ENCODE data around the gene CHMP4A. TPM values are rescaled to one million over a fixed set of nuclear protein-coding genes. Genes with fewer than 3 reads are reported as not detected.
A peak's percentile ranks its signal among the peaks of the same experiment; 100 is the strongest.

CHMP4A gene
- polyA plus RNA-seq, 1 experiment = 36.3 TPM

GRCh38 chr14:24198814-24199524, 14.3 kb downstream of the CHMP4A start:
- ChIA-PET POLR2A (no interaction called here), CTCF (no interaction called here)
- Histone ChIP-seq H3K36me3 (ENCODE audit: control insufficient read depth, insufficient read depth, low read length) (peaks cover 2% of the 10 kb centered on the region), H3K27me3 (ENCODE audit: control insufficient read depth, insufficient read depth, low read length) (no peaks in the 10 kb centered on the region), H3K4me3 (ENCODE audit: low read depth, low read length) (no peak overlapping the region)
- no peak for DNase-seq (ENCODE audit: low read depth)
- TF ChIP-seq, protein P1, sequence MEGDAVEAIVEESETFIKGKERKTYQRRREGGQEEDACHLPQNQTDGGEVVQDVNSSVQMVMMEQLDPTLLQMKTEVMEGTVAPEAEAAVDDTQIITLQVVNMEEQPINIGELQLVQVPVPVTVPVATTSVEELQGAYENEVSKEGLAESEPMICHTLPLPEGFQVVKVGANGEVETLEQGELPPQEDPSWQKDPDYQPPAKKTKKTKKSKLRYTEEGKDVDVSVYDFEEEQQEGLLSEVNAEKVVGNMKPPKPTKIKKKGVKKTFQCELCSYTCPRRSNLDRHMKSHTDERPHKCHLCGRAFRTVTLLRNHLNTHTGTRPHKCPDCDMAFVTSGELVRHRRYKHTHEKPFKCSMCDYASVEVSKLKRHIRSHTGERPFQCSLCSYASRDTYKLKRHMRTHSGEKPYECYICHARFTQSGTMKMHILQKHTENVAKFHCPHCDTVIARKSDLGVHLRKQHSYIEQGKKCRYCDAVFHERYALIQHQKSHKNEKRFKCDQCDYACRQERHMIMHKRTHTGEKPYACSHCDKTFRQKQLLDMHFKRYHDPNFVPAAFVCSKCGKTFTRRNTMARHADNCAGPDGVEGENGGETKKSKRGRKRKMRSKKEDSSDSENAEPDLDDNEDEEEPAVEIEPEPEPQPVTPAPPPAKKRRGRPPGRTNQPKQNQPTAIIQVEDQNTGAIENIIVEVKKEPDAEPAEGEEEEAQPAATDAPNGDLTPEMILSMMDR (IDR thresholded peaks at IDR 0.05; ENCODE audit: insufficient read depth, low read depth, low read length) = no peak

DNA sequence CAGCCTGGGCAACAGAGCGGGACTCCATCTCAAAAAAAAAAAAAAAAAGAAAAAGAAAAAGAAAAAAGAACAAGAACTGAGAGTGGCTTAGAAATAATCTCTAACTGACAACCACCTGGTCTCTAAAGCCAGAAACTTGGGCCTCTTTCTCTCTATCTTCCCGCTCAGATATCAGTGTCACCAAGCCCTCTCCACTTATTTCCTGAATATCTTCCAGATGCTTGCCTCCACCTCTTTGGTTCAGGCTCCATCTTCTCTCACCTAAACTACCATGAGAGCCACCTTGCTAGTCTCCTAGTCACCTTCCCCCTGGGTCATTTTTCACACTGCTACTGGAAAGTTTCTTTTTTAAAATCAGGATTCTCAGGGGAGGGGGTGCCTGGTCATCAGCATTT, 16.2 kb downstream of the CHMP4A start:
- Histone ChIP-seq H3K36me3 (ENCODE audit: control insufficient read depth, insufficient read depth, low read length) (peaks cover 5% of the 10 kb centered on the region), H3K27me3 (ENCODE audit: control insufficient read depth, insufficient read depth, low read length) (no peaks in the 10 kb centered on the region), H3K4me3 (ENCODE audit: low read depth, low read length) (no peak overlapping the region)
- no peak for DNase-seq (ENCODE audit: low read depth)
- ChIA-PET CTCF (no interaction called here), POLR2A (interaction anchor here (0.7 kb wide), 1 partner anchor 503 kb away, joined by 8 read pairs; no protein-coding TSS in a partner anchor)
- TF ChIP-seq, protein P1 (IDR thresholded peaks at IDR 0.05; ENCODE audit: insufficient read depth, low read depth, low read length) = no peak

DNA sequence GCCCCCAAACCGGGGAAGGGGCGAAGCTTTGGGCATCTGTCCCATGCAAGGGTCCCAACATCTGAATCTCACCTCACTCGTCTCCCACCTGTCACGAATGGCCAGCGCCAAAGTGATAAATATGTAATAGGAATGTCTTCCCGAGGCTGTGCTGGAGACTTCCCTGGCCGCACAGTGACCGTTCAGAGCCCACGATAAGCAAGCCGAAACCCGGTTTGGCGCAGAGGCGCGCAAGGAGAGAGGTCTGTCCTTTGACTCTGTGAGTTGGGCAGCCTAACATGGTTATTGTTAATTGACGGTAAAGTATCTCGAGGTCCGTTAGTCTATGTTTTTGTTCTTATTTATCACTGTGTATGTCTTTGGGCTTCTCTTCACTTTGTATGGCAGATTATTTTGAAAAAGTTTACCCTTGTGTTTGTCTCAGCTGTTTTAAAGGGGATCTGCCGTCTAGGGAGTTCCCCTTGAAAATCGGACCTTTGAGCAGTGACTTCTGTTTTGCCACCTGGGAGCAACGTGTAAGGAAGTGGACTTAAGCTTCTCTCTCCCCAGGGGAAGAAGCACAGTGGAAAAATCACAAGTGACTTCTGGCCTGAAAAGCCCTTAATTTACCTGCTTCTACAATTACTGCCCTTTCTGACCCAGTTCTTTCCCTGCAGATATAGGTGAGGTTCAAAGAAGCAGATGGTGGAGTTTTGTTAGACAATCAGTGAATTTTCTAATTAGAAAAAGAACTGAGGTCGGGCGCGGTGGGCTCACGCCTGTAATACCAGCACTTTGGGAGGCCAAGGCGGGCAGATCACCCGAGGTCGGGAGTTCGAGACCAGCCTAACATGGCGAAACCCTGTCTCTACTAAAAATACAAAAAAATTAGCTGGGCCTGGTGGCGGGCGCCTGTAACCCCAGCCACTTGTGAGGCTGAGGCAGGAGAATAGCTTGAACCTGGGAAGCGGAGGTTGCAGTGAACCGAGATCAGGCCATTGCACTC, 16.9 kb downstream of the CHMP4A start:
- Histone ChIP-seq H3K4me3 (ENCODE audit: low read depth, low read length) (peak overlapping the region; percentile 87), H3K36me3 (ENCODE audit: control insufficient read depth, insufficient read depth, low read length) (peaks cover 5% of the 10 kb centered on the region), H3K27me3 (ENCODE audit: control insufficient read depth, insufficient read depth, low read length) (no peaks in the 10 kb centered on the region)
- POLR2A ChIA-PET = interaction anchor here (0.6 to 0.9 kb wide), 3 partner anchors 103 to 502 kb away, joined by 3 to 8 read pairs (median 3); partner anchors contain the start of genes DHRS1 and NOP9
- TF ChIP-seq, protein P1 (IDR thresholded peaks at IDR 0.05; ENCODE audit: insufficient read depth, low read depth, low read length) = no peak
- no peak for DNase-seq (ENCODE audit: low read depth)
- CTCF ChIA-PET = interaction anchor here (0.8 to 1.1 kb wide), 2 partner anchors 11 to 109 kb away, joined by 3 to 5 read pairs; no protein-coding TSS in a partner anchor

DNA sequence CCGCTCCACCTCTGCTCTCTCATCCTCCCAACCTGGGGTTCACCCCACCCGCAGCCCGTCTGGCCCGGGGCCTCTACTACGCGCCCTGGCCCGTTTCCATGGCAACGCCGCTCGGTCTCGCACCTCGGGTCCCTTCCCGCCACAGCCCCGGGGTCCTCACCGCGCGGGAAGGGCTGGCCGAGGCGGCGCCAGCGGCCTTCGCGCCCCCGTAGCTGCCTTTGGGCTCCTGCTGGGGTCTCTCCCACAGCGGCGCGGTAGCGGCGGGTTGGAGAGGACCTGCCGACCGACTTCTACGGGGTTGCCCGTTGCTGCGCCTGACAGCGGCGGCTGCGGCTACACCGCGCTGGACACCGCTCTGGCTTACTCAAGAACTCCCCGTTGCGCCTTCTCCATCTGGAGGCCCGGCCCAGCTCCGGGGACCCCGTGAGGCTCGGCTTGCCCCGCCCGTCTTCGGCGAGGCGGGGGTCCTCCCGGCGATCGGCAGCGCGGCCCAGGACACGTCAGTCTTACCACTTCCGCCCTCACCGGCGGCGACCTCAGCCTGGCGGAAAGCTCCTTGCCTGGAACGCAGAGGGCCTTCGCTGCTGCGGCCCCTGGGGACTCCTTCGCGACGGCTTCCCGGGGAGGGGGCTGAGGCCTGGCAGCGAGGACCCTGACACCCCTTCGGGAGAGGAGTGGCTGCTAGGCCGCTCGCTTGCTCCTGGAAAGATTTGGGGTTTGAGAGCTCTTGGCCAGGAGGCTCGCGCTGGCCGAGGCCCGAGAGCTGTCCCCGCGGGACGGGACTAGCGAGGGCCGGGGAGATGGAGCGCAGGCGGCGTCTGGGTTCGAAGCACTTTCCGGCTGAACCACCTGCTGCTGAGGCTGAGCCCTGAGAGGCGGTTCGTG, 17.9 kb downstream of the CHMP4A start, which contains the start of gene TM9SF1:
Gene TM9SF1 (minus strand): TSS at position 256 of the 885 bp plus-strand sequence. CDS start 422 bp downstream, outside the sequence.
- TF ChIP-seq, protein P1 (IDR thresholded peaks at IDR 0.05; ENCODE audit: insufficient read depth, low read depth, low read length) = no peak
- POLR2A ChIA-PET = interaction anchor here (0.6 to 0.9 kb wide), 2 partner anchors 104 to 114 kb away, joined by 3 read pairs; partner anchors contain the start of genes DHRS1 and NOP9
- Histone ChIP-seq H3K4me3 (ENCODE audit: low read depth, low read length) (peak within 1 kb of the TSS; percentile 87), H3K27me3 (ENCODE audit: control insufficient read depth, insufficient read depth, low read length) (no peaks in the 10 kb centered on the region), H3K36me3 (ENCODE audit: control insufficient read depth, insufficient read depth, low read length) (peaks cover 6% of the 10 kb centered on the region)
- CTCF ChIA-PET = interaction anchor here (0.8 to 1.1 kb wide), 2 partner anchors 12 to 110 kb away, joined by 3 to 5 read pairs; no protein-coding TSS in a partner anchor
- DNase-seq (ENCODE audit: low read depth) = no peak

All from BJ (cell line).